RPMI7951 (cell line): ENCODE data around the gene DAP3. TPM values are rescaled to one million over a fixed set of nuclear protein-coding genes. Genes with fewer than 3 reads are reported as not detected.

Experiments used
- DNase-seq: peaks from one replicate; pipeline ENCODE4 v3.0.0-alpha.2; 2012; ENCODE audit warnings: low read depth
- total RNA-seq: library from RNA; depleted of rRNA; stranded (reverse); fragments of >200 nt; shearing (Covaris generic); gene quantifications from 2 replicates; pipeline ENCODE4 v1.2.3, GENCODE V29; 2014; rRNA removed

DAP3 gene
- total RNA-seq, 1 experiment from 2014 or later: 113 TPM

GRCh38 chr1:155773221-155773620, 84.3 kb downstream of the DAP3 start:
- DNase-seq: no peak

GRCh38 chr1:155776414-155776813, 87.5 kb downstream of the DAP3 start:
- peak; percentile 10 for DNase-seq

GRCh38 chr1:155777582-155777981, 88.7 kb downstream of the DAP3 start:
- no peak for DNase-seq

Other genes with a start within 250 kb of the DAP3 start
- 14.0 and 19.8 TPM in 2 replicates for gene ASH1L, start 126.3 kb upstream of the DAP3 start, total RNA-seq
- gene MSTO1, start 78.9 kb upstream of the DAP3 start, total RNA-seq: 14.9 and 15.5 TPM in 2 replicates
- 33.9 and 37.6 TPM in 2 replicates for gene YY1AP1, start 317 bp upstream of the DAP3 start, total RNA-seq
- 13.0 and 15.1 TPM in 2 replicates for gene GON4L, start 168.1 kb downstream of the DAP3 start, total RNA-seq
- 8.5 and 10.9 TPM in 2 replicates for gene SYT11, start 170.5 kb downstream of the DAP3 start, total RNA-seq
- gene RIT1, start 222.3 kb downstream of the DAP3 start, total RNA-seq: 24.9 and 34.8 TPM in 2 replicates
- 27.0 and 28.6 TPM in 2 replicates for gene KHDC4, start 245.3 kb downstream of the DAP3 start, total RNA-seq